ENCODE data around the gene CAP2. TPM values are rescaled to one million over a fixed set of nuclear protein-coding genes. Genes with fewer than 3 reads are reported as not detected.

The CAP2 gene
- 10.2 TPM for total RNA-seq

GRCh38 chr6:17392978-17393891, at the start of gene CAP2:
CAP2 (plus strand) TSS chr6:17393595; CDS start chr6:17421556, 27,961 bp downstream.
- peak; percentile 19 for DNase-seq

- no peak for DNase-seq
Observed at GRCh38 chr6:17347012-17347411, 46.4 kb upstream of the CAP2 start.

GRCh38 chr6:17349427-17349826, 44.0 kb upstream of the CAP2 start:
- DNase-seq, result no peak

GRCh38 chr6:17352302-17352701, 41.1 kb upstream of the CAP2 start:
- no peak for DNase-seq

GRCh38 chr6:17353440-17354175, 39.8 kb upstream of the CAP2 start:
- DNase-seq, result no peak

GRCh38 chr6:17354700-17355403, 38.5 kb upstream of the CAP2 start:
- no peak for DNase-seq

- no peak for DNase-seq
Observed at GRCh38 chr6:17355404-17355774, 38.0 kb upstream of the CAP2 start.

- no peak for DNase-seq
Observed at GRCh38 chr6:17358515-17358914, 34.9 kb upstream of the CAP2 start.

GRCh38 chr6:17360564-17360963, 32.8 kb upstream of the CAP2 start:
- no peak for DNase-seq

GRCh38 chr6:17361013-17361412, 32.4 kb upstream of the CAP2 start:
- DNase-seq, result no peak

GRCh38 chr6:17365961-17366360, 27.4 kb upstream of the CAP2 start:
- no peak for DNase-seq

- DNase-seq, result no peak
Observed at GRCh38 chr6:17367868-17368267, 25.5 kb upstream of the CAP2 start.

- no peak for DNase-seq
Observed at GRCh38 chr6:17381424-17382147, 11.8 kb upstream of the CAP2 start.

GRCh38 chr6:17385660-17386059, 7.7 kb upstream of the CAP2 start:
- DNase-seq, result no peak

- DNase-seq, result no peak
Observed at GRCh38 chr6:17388365-17388764, 5.0 kb upstream of the CAP2 start.

- no peak for DNase-seq
Observed at GRCh38 chr6:17389274-17389847, 4.0 kb upstream of the CAP2 start.

- DNase-seq, result no peak
Observed at GRCh38 chr6:17390276-17390675, 3.1 kb upstream of the CAP2 start.

GRCh38 chr6:17391976-17392375, 1.4 kb upstream of the CAP2 start:
- DNase-seq, result no peak

- DNase-seq, result no peak
Observed at GRCh38 chr6:17393892-17394631, 667 bp downstream of the CAP2 start.

- DNase-seq, result no peak
Observed at GRCh38 chr6:17395112-17395511, 1.7 kb downstream of the CAP2 start.

GRCh38 chr6:17396256-17396655, 2.9 kb downstream of the CAP2 start:
- DNase-seq, result no peak
